Tibial nerve (tissue), 3 donors: ENCODE results near the gene AHNAK2.

Experiments used
- CTCF ChIP-seq, 5 experiments: fragments of 200-600 bp in 3 of 5; fragments of 450-650 bp in 2 of 5; sonication (generic) in 3 of 5; IDR thresholded peaks; one replicate each; pipeline ENCODE4 v1.5.1; 2016 to 2019; ENCODE audit warnings: antibody characterized with exemption in 5 of 5, mild to moderate bottlenecking in 3 of 5, moderate library complexity in 2 of 5
- POLR2A ChIP-seq, 2 donors: fragments of 450-650 bp; IDR thresholded peaks; one replicate each; pipeline ENCODE4 v1.6.1; 2017; ENCODE audit warnings: antibody characterized with exemption in 2 of 2, mild to moderate bottlenecking in 2 of 2, moderate library complexity in 2 of 2

- TF ChIP-seq CTCF (IDR thresholded peaks at IDR 0.05), result no peak
- TF ChIP-seq POLR2A (IDR thresholded peaks at IDR 0.05), result no peak
These were observed 37.1 kb upstream of the AHNAK2 start for GRCh38 chr14:105015242-105015641.
